PC-9 (cell line): ENCODE results near the gene GPR152. TPM values are rescaled to one million over a fixed set of nuclear protein-coding genes. Genes with fewer than 3 reads are reported as not detected.

ENCODE experiments used
- BruUV-seq: library from RNA; stranded (reverse); fragments of 400-500 nt; replicated peaks from 2 replicates; lab custom pipeline; 2021; lab: Mats Ljungman, UMichigan
- CTCF ChIA-PET: fragments of 300-600 bp; sonication (Branson Sonifier 250); formaldehyde crosslinking; loops from one replicate; lab custom pipeline; 2022; ENCODE audit warnings: antibody characterized with exemption; lab: Charles Lee
- POLR2A ChIA-PET: fragments of 300-600 bp; sonication (Branson Sonifier 250); formaldehyde crosslinking; loops from one replicate; lab custom pipeline; 2022; ENCODE audit warnings: antibody characterized with exemption; ENCODE audit not compliant: unreplicated experiment; lab: Charles Lee
- DNase-seq, 2 experiments: peaks; one replicate each; pipeline versions ENCODE4 v3.0.0 to v3.0.0-alpha.2; 2015 to 2022; ENCODE audit warnings: mixed read lengths in 1 of 2
- H2AFZ ChIP-seq: fragments of 200-600 bp; sonication (generic); 2 replicates; pipeline ENCODE4 v1.8.1; 2017; ENCODE audit warnings: antibody characterized with exemption
- H3F3A ChIP-seq: fragments of 200-600 bp; sonication (generic); 2 replicates; pipeline ENCODE4 v1.8.1; 2017; ENCODE audit warnings: antibody characterized with exemption, mild to moderate bottlenecking, low read depth; ENCODE audit not compliant: insufficient read depth
- H3K27ac ChIP-seq: fragments of 200-600 bp; sonication (generic); 2 replicates; pipeline ENCODE4 v1.6.1; 2016; ENCODE audit warnings: mixed run types
- H3K27me3 ChIP-seq: fragments of 200-600 bp; sonication (generic); 2 replicates; pipeline ENCODE4 v1.6.1; 2016; ENCODE audit warnings: low read depth, mixed run types; ENCODE audit not compliant: insufficient read depth
- H3K36me3 ChIP-seq: fragments of 200-600 bp; sonication (generic); 2 replicates; pipeline ENCODE4 v1.6.1; 2016; ENCODE audit warnings: low read depth, mixed run types
- H3K4me1 ChIP-seq: fragments of 200-600 bp; sonication (generic); replicated peaks from 2 replicates; pipeline ENCODE4 v1.6.1; 2016; ENCODE audit warnings: mixed run types; ENCODE audit not compliant: insufficient read depth
- H3K4me2 ChIP-seq: fragments of 200-600 bp; sonication (generic); 2 replicates; pipeline ENCODE4 v1.6.1; 2017; ENCODE audit warnings: mixed run types
- H3K4me3 ChIP-seq: fragments of 200-600 bp; sonication (generic); 2 replicates; pipeline ENCODE4 v1.6.1; 2016; ENCODE audit warnings: mixed run types
- H3K79me2 ChIP-seq: fragments of 200-600 bp; sonication (generic); 2 replicates; pipeline ENCODE4 v1.6.1; 2017; ENCODE audit warnings: low read depth, mixed run types
- H3K9me2 ChIP-seq: fragments of 200-600 bp; sonication (generic); 2 replicates; pipeline ENCODE4 v1.8.1; 2017; ENCODE audit warnings: mild to moderate bottlenecking; ENCODE audit not compliant: insufficient read depth
- H3K9me3 ChIP-seq: fragments of 200-600 bp; sonication (generic); 2 replicates; pipeline ENCODE4 v1.8.1; 2016; ENCODE audit warnings: low read depth; ENCODE audit not compliant: insufficient read depth
- H4K20me1 ChIP-seq: fragments of 200-600 bp; sonication (generic); 2 replicates; pipeline ENCODE4 v1.8.1; 2017; ENCODE audit not compliant: insufficient read depth
- EZH2 ChIP-seq: fragments of 200-600 bp; sonication (generic); IDR thresholded peaks from 2 replicates; pipeline ENCODE4 v1.8.0; 2017; ENCODE audit warnings: antibody characterized with exemption, low read depth
- intact Hi-C: fragments of 100-400 bp; cut with micrococcal nuclease; formaldehyde crosslinking; loops from one replicate; pipeline ENCODE4 v1.10.0; 2022; ENCODE audit not compliant: unreplicated experiment
- total RNA-seq: library from RNA; stranded (reverse); gene quantifications from 2 replicates; pipeline ENCODE4 v1.2.3, GENCODE V29; 2021
- TF ChIP-seq, protein P1 (sequence below): fragments of 200-600 bp; sonication (generic); conservative IDR thresholded peaks from 2 replicates; pipeline ENCODE4 v1.6.1; 2017; ENCODE audit warnings: mixed run types, antibody characterized with exemption, mild to moderate bottlenecking, moderate library complexity

GPR152 gene
- total RNA-seq, 1 experiment from 2014 or later: not detected

- H3F3A ChIP-seq: peaks cover 15% of the 10 kb centered on the region; the same call in 1 of the 2 replicates
- H2AFZ ChIP-seq: no peak overlapping the region
- ChIA-PET CTCF (no interaction called here), POLR2A (no interaction called here)
- no peak overlapping the region for H3K4me2 ChIP-seq
- H3K9me2 ChIP-seq: no peaks in the 10 kb centered on the region
- no peaks in the 10 kb centered on the region for H3K27me3 ChIP-seq
- no peaks in the 10 kb centered on the region for H3K36me3 ChIP-seq
- H4K20me1 ChIP-seq: no peaks in the 10 kb centered on the region
- no TSS peak for BruUV-seq
- H3K9me3 ChIP-seq: no peaks in the 10 kb centered on the region
- H3K27ac ChIP-seq: no peak overlapping the region
- intact Hi-C loops: no loop called here
- TF ChIP-seq, protein P1, sequence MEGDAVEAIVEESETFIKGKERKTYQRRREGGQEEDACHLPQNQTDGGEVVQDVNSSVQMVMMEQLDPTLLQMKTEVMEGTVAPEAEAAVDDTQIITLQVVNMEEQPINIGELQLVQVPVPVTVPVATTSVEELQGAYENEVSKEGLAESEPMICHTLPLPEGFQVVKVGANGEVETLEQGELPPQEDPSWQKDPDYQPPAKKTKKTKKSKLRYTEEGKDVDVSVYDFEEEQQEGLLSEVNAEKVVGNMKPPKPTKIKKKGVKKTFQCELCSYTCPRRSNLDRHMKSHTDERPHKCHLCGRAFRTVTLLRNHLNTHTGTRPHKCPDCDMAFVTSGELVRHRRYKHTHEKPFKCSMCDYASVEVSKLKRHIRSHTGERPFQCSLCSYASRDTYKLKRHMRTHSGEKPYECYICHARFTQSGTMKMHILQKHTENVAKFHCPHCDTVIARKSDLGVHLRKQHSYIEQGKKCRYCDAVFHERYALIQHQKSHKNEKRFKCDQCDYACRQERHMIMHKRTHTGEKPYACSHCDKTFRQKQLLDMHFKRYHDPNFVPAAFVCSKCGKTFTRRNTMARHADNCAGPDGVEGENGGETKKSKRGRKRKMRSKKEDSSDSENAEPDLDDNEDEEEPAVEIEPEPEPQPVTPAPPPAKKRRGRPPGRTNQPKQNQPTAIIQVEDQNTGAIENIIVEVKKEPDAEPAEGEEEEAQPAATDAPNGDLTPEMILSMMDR: no peak
- no peak for TF ChIP-seq EZH2
- H3K4me1 ChIP-seq: no peaks in the 10 kb centered on the region
- peak in 1 of 2 experiments; percentile 58 for DNase-seq
- H3K79me2 ChIP-seq: no peaks in the 10 kb centered on the region
- no peak overlapping the region for H3K4me3 ChIP-seq
Observed at GRCh38 chr11:67409781-67410368, 42.7 kb downstream of the GPR152 start.

- CTCF ChIA-PET: no interaction called here
- no peaks in the 10 kb centered on the region for H3K36me3 ChIP-seq
- H3K27ac ChIP-seq: no peak overlapping the region
- TF ChIP-seq EZH2: no peak
- TF ChIP-seq, protein P1: no peak
- H3K79me2 ChIP-seq: no peaks in the 10 kb centered on the region
- H3F3A ChIP-seq: peaks cover 15% of the 10 kb centered on the region; the same call in 1 of the 2 replicates
- no peak for DNase-seq
- intact Hi-C loops: no loop called here
- H3K9me3 ChIP-seq: no peaks in the 10 kb centered on the region
- H3K4me2 ChIP-seq: no peak overlapping the region
- POLR2A ChIA-PET: no interaction called here
- H4K20me1 ChIP-seq: no peaks in the 10 kb centered on the region
- H3K9me2 ChIP-seq: no peaks in the 10 kb centered on the region
- H3K27me3 ChIP-seq: no peaks in the 10 kb centered on the region
- H3K4me1 ChIP-seq: no peaks in the 10 kb centered on the region
- no TSS peak for BruUV-seq
- H3K4me3 ChIP-seq: no peak overlapping the region
- no peak overlapping the region for H2AFZ ChIP-seq
Observed at GRCh38 chr11:67409261-67409666, 43.3 kb downstream of the GPR152 start.

- TF ChIP-seq, protein P1: no peak
- TF ChIP-seq EZH2: no peak
- Histone ChIP-seq H3F3A (peaks cover 15% of the 10 kb centered on the region; the same call in 1 of the 2 replicates), H3K79me2 (no peaks in the 10 kb centered on the region), H3K36me3 (no peaks in the 10 kb centered on the region), H3K4me1 (no peaks in the 10 kb centered on the region), H3K9me3 (no peaks in the 10 kb centered on the region), H3K9me2 (no peaks in the 10 kb centered on the region), H3K27me3 (no peaks in the 10 kb centered on the region), H3K4me3 (no peak overlapping the region), H4K20me1 (no peaks in the 10 kb centered on the region), H3K4me2 (no peak overlapping the region), H2AFZ (no peak overlapping the region), H3K27ac (no peak overlapping the region)
- BruUV-seq: no TSS peak
- no peak for DNase-seq
- ChIA-PET CTCF (no interaction called here), POLR2A (no interaction called here)
- intact Hi-C loops: no loop called here
Observed at GRCh38 chr11:67408437-67409200, 43.9 kb downstream of the GPR152 start.
